Aorta (tissue), 5 donors: ENCODE results near the gene SNX9. TPM values are rescaled to one million over a fixed set of nuclear protein-coding genes. Genes with fewer than 3 reads are reported as not detected.
"Not testable (repeated sequence)": the region's sequence is repeated elsewhere in the genome, so short reads cannot be mapped to it uniquely, and the experiment has no call there.

Experiments
- ATAC-seq: fragments of 200-7000 bp; cut with Tn5 transposase; one replicate; pipeline ENCODE4 v1.9.1; 2022; ENCODE audit warnings: moderate library complexity; ENCODE audit not compliant: low FRiP score
- DNase-seq, 2 donors: peaks; one replicate each; pipeline ENCODE4 v3.0.0-alpha.2; 2020
- H3K27ac ChIP-seq, 2 donors: one replicate each; pipeline ENCODE4 v1.5.1; 2013; ENCODE audit warnings: low read length in 2 of 2, mild to moderate bottlenecking in 2 of 2, moderate library complexity in 2 of 2, control low read depth in 1 of 2, inconsistent platforms in 1 of 2, low read depth in 1 of 2
- H3K27me3 ChIP-seq, 2 donors: one replicate each; pipeline ENCODE4 v1.6.1; 2013; ENCODE audit warnings: control low read depth in 1 of 2, low read length in 1 of 2, mild to moderate bottlenecking in 1 of 2, moderate library complexity in 1 of 2; ENCODE audit not compliant: insufficient read depth in 2 of 2, control insufficient read depth in 1 of 2
- H3K36me3 ChIP-seq, 2 donors: one replicate each; pipeline ENCODE4 v1.6.1; 2013; ENCODE audit warnings: control low read depth in 1 of 2, low read length in 1 of 2, mild to moderate bottlenecking in 1 of 2; ENCODE audit not compliant: insufficient read depth in 2 of 2, control insufficient read depth in 1 of 2
- H3K4me1 ChIP-seq, 2 donors: one replicate each; pipeline ENCODE4 v1.6.1; 2013; ENCODE audit warnings: low read length in 2 of 2, control low read depth in 1 of 2, mild to moderate bottlenecking in 1 of 2, moderate library complexity in 1 of 2; ENCODE audit not compliant: insufficient read depth in 2 of 2, control insufficient read depth in 1 of 2
- H3K4me3 ChIP-seq, 2 donors: one replicate each; pipeline ENCODE4 v1.5.1; 2013; ENCODE audit warnings: low read length in 2 of 2, control low read depth in 1 of 2, mild to moderate bottlenecking in 1 of 2
- H3K9me3 ChIP-seq: one replicate; pipeline ENCODE4 v1.6.1; 2013; ENCODE audit warnings: mild to moderate bottlenecking, low read length; ENCODE audit not compliant: control insufficient read depth
- WGBS, 2 donors: extraction: QIAGEN DNeasy Blood & Tissue Kit; methylation state at CpG; one replicate each; pipeline ENCODE4 v1.1.7; 2013; 5-methylcytosine and 5-hydroxymethylcytosine counted together
- intact Hi-C, 2 donors: fragments of 100-400 bp; cut with DNase I; formaldehyde crosslinking; loops; one replicate each; pipeline versions ENCODE4 v1.14.2 to v1.15.0; 2022
- polyA plus RNA-seq, 2 donors: library from polyadenylated mRNA; stranded (reverse); fragments of 200-250 nt; gene quantifications; one replicate each; pipeline ENCODE4 v1.2.3, GENCODE V29; 2013
- total RNA-seq, 2 donors: library from RNA; stranded (reverse); fragmentation: NEBNext Ultra II Directional; extraction: Animal tissue kit (Norgen Biotek cat#: 25700); gene quantifications; one replicate each; pipeline ENCODE4 v1.2.1, GENCODE V29; 2021
- donor health status: healthy with polysubstance abuse.
- donor health status: Bipolar disorder and iron deficiency.
- donor health status: DM: no; HTN: no; CAD: no.
- donor health status: DM: no; HTN: no; CAD: no.
- donor health status: DM: yes; HTN: yes; CAD: no.

Gene SNX9
- total and polyA plus RNA-seq, 4 donors = 50.6 to 95.5 (median 82.1) TPM

GRCh38 chr6:157946865-157947532 is 124.0 kb downstream of the SNX9 start:
- intact Hi-C loops = no loop called here

GRCh38 chr6:157950899-157951298 is 127.9 kb downstream of the SNX9 start:
- H3K36me3 ChIP-seq, H3K27me3 ChIP-seq, H3K4me1 ChIP-seq, H3K9me3 ChIP-seq, ATAC-seq, intact Hi-C loops, H3K4me3 ChIP-seq, H3K27ac ChIP-seq, DNase-seq: not testable (repeated sequence)
- WGBS, 2 donors = 77 to 83% methylated on average over 1 of the region's 1 CpG

More at GRCh38 chr6:157946865-157947532, 124.0 kb downstream of the SNX9 start:
- no peak overlapping the region for H3K4me3 ChIP-seq
- H3K27ac ChIP-seq = no peak overlapping the region
- DNase-seq (no peak), ATAC-seq (no peak)
- H3K36me3 ChIP-seq = no peaks in the 10 kb centered on the region
- WGBS, 2 donors = 56 to 63% methylated on average over 5 of the region's 5 CpGs
- H3K27me3 ChIP-seq = no peaks in the 10 kb centered on the region
- H3K4me1 ChIP-seq = no peaks in the 10 kb centered on the region
- no peaks in the 10 kb centered on the region for H3K9me3 ChIP-seq

DNA sequence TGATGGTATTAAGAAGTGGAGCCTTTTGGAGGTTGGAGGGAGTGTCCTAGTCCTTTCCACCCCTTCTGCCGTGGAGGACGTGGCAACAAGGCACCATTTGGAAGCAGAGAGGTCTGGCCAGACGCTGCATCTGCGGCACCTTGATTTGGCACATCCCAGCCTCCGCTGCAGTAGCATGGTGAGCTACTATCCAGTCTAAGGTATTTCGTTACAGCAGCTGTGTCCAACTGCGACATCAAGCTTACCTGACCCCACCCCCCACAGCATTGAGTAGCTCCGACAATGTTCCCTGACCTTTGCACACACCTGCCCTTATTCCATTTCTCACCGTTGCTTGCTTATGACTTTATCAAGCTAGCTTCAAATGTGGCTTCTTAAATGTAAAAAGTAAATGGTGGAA is 128.8 kb downstream of the SNX9 start:
- no peak overlapping the region for H3K27ac ChIP-seq
- intact Hi-C loops = no loop called here
- WGBS, 2 donors = 88 to 92% methylated on average over 9 of the region's 9 CpGs
- DNase-seq (no peak), ATAC-seq (no peak)
- no peaks in the 10 kb centered on the region for H3K9me3 ChIP-seq
- H3K4me3 ChIP-seq = no peak overlapping the region
- H3K36me3 ChIP-seq = no peaks in the 10 kb centered on the region
- no peaks in the 10 kb centered on the region for H3K27me3 ChIP-seq
- peaks cover 0 to 2% of the 10 kb centered on the region in 2 donors for H3K4me1 ChIP-seq

DNA sequence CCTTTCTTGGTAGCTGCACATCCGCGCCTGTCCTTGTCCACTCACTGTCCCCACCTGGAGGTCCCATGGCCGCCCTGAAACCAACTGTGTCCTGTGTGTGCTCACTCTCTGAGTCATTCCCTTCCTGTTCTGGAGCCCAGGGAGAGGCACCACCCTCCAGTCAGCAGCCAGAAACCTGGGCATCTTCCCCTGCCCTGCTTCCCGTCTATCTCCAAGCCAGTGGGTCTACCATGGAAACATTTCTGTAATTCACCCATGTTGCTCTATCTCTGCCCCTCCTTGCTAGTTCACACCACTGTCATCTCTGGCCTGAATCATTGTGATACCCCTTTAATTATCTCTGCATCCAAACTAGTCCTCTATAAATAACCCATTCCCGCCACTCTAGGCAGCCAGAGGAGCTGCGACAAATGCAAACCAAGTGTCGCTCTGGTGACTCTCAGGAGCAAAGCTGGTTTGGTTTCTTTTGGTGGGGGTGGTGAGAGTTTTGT is 129.9 kb downstream of the SNX9 start:
- intact Hi-C loops = no loop called here
- Histone ChIP-seq H3K9me3 (peaks cover 2% of the 10 kb centered on the region), H3K4me3 (no peak overlapping the region), H3K4me1 (peaks cover 0 to 2% of the 10 kb centered on the region in 2 donors), H3K36me3 (no peaks in the 10 kb centered on the region), H3K27me3 (no peaks in the 10 kb centered on the region), H3K27ac (no peak overlapping the region)
- DNase-seq (no peak), ATAC-seq (no peak)
- 75 to 77% methylated on average over 7 of the region's 7 CpGs for WGBS, 2 donors

- Histone ChIP-seq H3K9me3 (peaks cover 3% of the 10 kb centered on the region), H3K27me3 (no peaks in the 10 kb centered on the region), H3K4me3 (peak overlapping the region in 1 of 2 donors; percentile 2), H3K27ac (no peak overlapping the region), H3K4me1 (peaks cover 0 to 2% of the 10 kb centered on the region in 2 donors), H3K36me3 (no peaks in the 10 kb centered on the region)
- no peak for ATAC-seq
- intact Hi-C loops = no loop called here
- DNase-seq = no peak
- WGBS, 2 donors = 69 to 75% methylated on average over 7 of the region's 7 CpGs
These were observed 130.6 kb downstream of the SNX9 start for GRCh38 chr6:157953580-157954091.

DNA sequence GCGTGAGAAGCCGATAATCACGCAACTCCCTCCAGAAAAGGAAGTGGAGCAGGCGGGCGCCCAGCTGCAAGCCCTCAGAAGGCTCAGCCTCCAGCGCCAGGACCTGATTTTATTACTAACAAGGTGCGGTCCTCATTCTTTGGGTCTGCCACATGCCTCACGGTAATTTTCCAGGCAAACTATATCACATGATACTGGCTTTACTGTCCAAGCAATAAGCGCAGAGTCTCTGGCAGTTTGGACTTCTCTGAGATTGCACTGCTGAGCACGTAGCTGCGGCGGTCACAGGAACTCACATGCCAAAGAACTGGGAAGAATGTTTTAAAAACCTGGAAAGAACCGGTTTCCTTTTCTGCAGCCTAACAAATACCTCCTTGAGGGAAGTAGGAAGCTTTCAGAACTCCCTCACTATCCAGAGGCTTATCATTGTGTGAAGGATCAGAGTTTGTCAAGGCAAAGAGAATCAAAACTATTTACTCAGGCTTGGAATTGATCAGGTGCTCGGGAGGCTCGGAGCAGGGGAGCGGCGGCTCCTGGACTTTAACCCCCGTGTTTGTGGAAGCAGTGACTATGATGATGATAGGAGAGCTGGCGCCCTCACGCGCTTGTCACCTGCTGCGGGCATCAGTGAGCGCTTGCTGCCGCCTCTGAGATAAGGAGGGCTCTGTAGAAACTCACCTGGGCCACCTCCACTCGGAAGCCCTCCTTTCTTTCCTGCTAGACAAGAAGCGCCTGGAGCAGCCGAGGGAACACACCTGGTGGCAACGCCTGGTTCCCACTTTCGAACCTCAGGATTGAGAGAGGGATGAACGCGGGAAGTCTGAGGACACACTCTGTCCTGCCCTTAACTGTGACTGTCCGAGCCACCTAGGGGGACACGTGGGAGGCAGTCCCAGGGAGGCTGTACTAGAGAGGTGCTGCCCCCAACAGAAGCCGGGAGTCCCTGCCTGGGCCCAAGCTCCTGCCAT is 131.4 kb downstream of the SNX9 start:
- Histone ChIP-seq H3K4me3 (peak overlapping the region; percentile 2 to 8), H3K4me1 (peaks cover 0 to 2% of the 10 kb centered on the region in 2 donors), H3K27me3 (no peaks in the 10 kb centered on the region), H3K36me3 (no peaks in the 10 kb centered on the region), H3K27ac (no peak overlapping the region), H3K9me3 (peaks cover 4% of the 10 kb centered on the region)
- peak; percentile 61 for ATAC-seq
- intact Hi-C loops = no loop called here
- 33 to 40% methylated on average over 34 of the region's 34 CpGs for WGBS, 2 donors
- DNase-seq = peak in 1 of 2 donors; percentile 55

GRCh38 chr6:157955675-157956074 is 132.6 kb downstream of the SNX9 start:
- intact Hi-C loops = no loop called here
- 96 to 97% methylated on average over 6 of the region's 6 CpGs for WGBS, 2 donors
- Histone ChIP-seq H3K4me3 (no peak overlapping the region), H3K36me3 (no peaks in the 10 kb centered on the region), H3K27ac (no peak overlapping the region), H3K9me3 (peaks cover 8% of the 10 kb centered on the region), H3K27me3 (no peaks in the 10 kb centered on the region), H3K4me1 (peaks cover 0 to 2% of the 10 kb centered on the region in 2 donors)
- no peak for DNase-seq
- ATAC-seq = no peak

- WGBS, 2 donors = 98% methylated on average over 12 of the region's 12 CpGs
- Histone ChIP-seq H3K4me3 (no peak overlapping the region), H3K27me3 (no peaks in the 10 kb centered on the region), H3K27ac (no peak overlapping the region), H3K4me1 (peaks cover 0 to 2% of the 10 kb centered on the region in 2 donors), H3K36me3 (no peaks in the 10 kb centered on the region), H3K9me3 (peaks cover 8% of the 10 kb centered on the region)
- DNase-seq (no peak), ATAC-seq (no peak)
- intact Hi-C loops = no loop called here
These were observed 133.2 kb downstream of the SNX9 start for GRCh38 chr6:157956171-157956730.
